DND-41 (cell line): ENCODE measurements around the gene LYST.
"Not testable (repeated sequence)": the region's sequence is repeated elsewhere in the genome, so short reads cannot be mapped to it uniquely, and the experiment has no call there.

ENCODE experiments used
- ATAC-seq: fragments of 200-7000 bp; cut with Tn5 transposase; 3 replicates; pipeline ENCODE4 v1.9.1; 2021; ENCODE audit warnings: low read depth; ENCODE audit not compliant: insufficient read depth
- DNase-seq: peaks from one replicate; pipeline ENCODE4 v3.0.0-alpha.2; 2020
- H2AFZ ChIP-seq: 2 replicates; pipeline ENCODE4 v1.6.0; 2012; ENCODE audit warnings: low read depth, low read length
- H3K27ac ChIP-seq: 2 replicates; pipeline ENCODE4 v1.5.1; 2012; ENCODE audit warnings: low read length, inconsistent platforms
- H3K27me3 ChIP-seq: fragments of 200-600 bp; sonication (generic); 2 replicates; pipeline ENCODE4 v1.6.0; 2012; ENCODE audit warnings: low read length, mild to moderate bottlenecking, inconsistent platforms; ENCODE audit not compliant: insufficient read depth, poor library complexity
- H3K36me3 ChIP-seq: 2 replicates; pipeline ENCODE4 v1.5.1; 2012; ENCODE audit warnings: low read length, inconsistent platforms; ENCODE audit not compliant: insufficient read depth
- H3K4me1 ChIP-seq: 2 replicates; pipeline ENCODE4 v1.5.1; 2012; ENCODE audit warnings: mild to moderate bottlenecking, low read length; ENCODE audit not compliant: insufficient read depth
- H3K4me2 ChIP-seq: 2 replicates; pipeline ENCODE4 v1.6.0; 2012; ENCODE audit warnings: mild to moderate bottlenecking, moderate library complexity, low read length, inconsistent platforms; ENCODE audit not compliant: insufficient read depth
- H3K4me3 ChIP-seq, 2 experiments: fragments of 200-600 bp in 1 of 2; shearing (Covaris generic) in 1 of 2; 2 replicates each; pipeline ENCODE4 v1.5.1; 2012 to 2016; ENCODE audit warnings: inconsistent platforms in 2 of 2, low read length in 2 of 2, mild to moderate bottlenecking in 2 of 2, low read depth in 1 of 2, moderate library complexity in 1 of 2
- H3K79me2 ChIP-seq: 2 replicates; pipeline ENCODE4 v1.6.0; 2012; ENCODE audit warnings: low read length, inconsistent platforms; ENCODE audit not compliant: insufficient read depth
- H3K9ac ChIP-seq: 2 replicates; pipeline ENCODE4 v1.6.0; 2012; ENCODE audit warnings: low read depth, mild to moderate bottlenecking, inconsistent platforms, low read length, moderate library complexity
- H3K9me3 ChIP-seq: 2 replicates; pipeline ENCODE4 v1.5.1; 2012; ENCODE audit warnings: low read length, moderate library complexity, mild to moderate bottlenecking, inconsistent platforms; ENCODE audit not compliant: insufficient read depth, severe bottlenecking
- H4K20me1 ChIP-seq: 2 replicates; pipeline ENCODE4 v1.6.0; 2012; ENCODE audit warnings: low read length; ENCODE audit not compliant: insufficient read depth
- EZH2 ChIP-seq: IDR thresholded peaks from 3 replicates; pipeline ENCODE4 v1.6.1; 2012; ENCODE audit warnings: borderline replicate concordance, low read depth, mild to moderate bottlenecking, moderate library complexity, low read length, inconsistent platforms; ENCODE audit not compliant: severe bottlenecking
- TF ChIP-seq, protein P1 (sequence below): IDR thresholded peaks from 2 replicates; pipeline ENCODE4 v1.5.1; 2012; ENCODE audit warnings: borderline replicate concordance, low read length, moderate library complexity, mild to moderate bottlenecking; ENCODE audit not compliant: poor library complexity, severe bottlenecking; ENCODE audit errors: extremely low read depth

Gene LYST

DNA sequence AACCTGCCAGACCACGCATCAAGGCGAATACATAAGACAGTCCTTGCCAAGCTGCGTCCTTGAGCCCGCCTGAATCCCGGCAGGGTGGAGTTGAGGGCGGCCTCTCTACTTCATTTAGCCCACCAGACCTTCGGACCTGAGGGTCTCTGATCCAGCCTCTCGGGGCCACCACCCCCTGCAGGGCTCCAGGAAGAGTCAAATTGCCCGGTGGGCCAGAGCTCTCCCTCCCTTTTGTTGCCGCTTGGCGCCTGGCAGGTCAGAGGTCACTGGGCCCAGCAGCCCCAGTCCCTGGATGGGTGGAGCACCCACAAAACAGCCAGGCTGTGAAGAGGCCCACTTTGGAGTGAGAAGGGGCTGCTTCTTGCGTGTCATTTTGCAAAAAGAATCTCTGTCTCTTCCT lies 226.1 kb downstream of the LYST start:
- no peaks in the 10 kb centered on the region for H3K79me2 ChIP-seq
- no peak for DNase-seq
- peaks cover 30% of the 10 kb centered on the region for H3K4me1 ChIP-seq
- peak overlapping the region; percentile 43 for H3K27ac ChIP-seq
- H2AFZ ChIP-seq = peak overlapping the region; percentile 30; the same call in 1 of the 2 replicates
- no peak overlapping the region for H3K4me3 ChIP-seq
- peak overlapping the region; percentile 11; the same call in 1 of the 2 replicates for H3K9ac ChIP-seq
- H4K20me1 ChIP-seq = no peaks in the 10 kb centered on the region
- no peak for ATAC-seq
- H3K9me3 ChIP-seq = no peaks in the 10 kb centered on the region
- H3K4me2 ChIP-seq = 0 out of 2 replicates have a peak overlapping the region, but pooled peaks have one; percentile 60
- H3K36me3 ChIP-seq = no peaks in the 10 kb centered on the region
- TF ChIP-seq, protein P1, sequence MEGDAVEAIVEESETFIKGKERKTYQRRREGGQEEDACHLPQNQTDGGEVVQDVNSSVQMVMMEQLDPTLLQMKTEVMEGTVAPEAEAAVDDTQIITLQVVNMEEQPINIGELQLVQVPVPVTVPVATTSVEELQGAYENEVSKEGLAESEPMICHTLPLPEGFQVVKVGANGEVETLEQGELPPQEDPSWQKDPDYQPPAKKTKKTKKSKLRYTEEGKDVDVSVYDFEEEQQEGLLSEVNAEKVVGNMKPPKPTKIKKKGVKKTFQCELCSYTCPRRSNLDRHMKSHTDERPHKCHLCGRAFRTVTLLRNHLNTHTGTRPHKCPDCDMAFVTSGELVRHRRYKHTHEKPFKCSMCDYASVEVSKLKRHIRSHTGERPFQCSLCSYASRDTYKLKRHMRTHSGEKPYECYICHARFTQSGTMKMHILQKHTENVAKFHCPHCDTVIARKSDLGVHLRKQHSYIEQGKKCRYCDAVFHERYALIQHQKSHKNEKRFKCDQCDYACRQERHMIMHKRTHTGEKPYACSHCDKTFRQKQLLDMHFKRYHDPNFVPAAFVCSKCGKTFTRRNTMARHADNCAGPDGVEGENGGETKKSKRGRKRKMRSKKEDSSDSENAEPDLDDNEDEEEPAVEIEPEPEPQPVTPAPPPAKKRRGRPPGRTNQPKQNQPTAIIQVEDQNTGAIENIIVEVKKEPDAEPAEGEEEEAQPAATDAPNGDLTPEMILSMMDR = no peak
- no peak for TF ChIP-seq EZH2
- H3K27me3 ChIP-seq = no peaks in the 10 kb centered on the region

DNA sequence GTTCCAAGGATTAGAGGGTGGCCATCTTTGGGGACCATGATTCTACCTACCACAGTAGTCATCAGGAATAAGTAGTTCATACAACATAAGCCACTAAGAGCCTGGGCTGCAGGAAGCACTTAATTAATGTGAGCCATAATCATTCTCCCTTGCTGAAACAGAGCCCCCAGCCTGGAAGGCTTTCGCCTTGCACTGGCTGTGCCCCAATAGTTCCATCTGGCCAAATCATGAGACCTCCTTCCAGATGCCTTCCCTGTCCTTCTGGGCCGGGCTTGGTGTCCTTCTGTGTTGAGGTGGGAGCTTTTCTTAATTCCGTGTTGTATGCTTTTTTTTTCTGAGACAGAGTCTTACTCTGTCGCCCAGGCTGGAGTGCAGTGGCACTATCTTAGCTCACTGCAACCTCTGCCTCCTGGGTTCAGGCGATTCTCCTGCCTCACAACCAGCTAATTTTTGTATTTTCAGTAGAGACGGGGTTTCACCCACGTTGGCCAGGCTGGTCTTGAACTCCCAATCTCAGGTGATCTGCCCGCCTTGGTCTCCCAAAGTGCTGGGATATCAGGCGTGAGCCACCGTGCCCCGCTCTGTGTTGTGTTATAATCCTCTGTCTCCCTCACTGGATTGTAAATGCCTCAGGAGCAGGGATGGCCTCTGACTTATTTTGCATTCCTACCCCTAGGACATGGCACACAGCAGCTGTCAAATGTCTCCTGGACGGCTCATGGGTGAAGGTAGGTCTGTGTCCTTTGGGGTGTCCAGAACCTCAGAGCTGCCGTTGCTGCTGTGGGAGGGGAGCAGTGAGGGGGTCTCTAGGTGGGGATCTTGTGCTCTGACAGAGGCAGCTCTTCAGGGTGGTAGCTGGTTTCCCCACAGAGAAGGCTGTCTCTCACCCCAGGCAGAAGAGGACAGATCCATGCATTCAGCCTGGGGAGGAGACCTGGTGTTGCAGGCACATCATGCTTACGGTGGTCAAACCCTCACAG lies 227.2 kb downstream of the LYST start:
- TF ChIP-seq, protein P1 = no peak
- TF ChIP-seq EZH2 = no peak
- Histone ChIP-seq H4K20me1 (no peaks in the 10 kb centered on the region), H3K9ac (no peak overlapping the region), H3K9me3 (no peaks in the 10 kb centered on the region), H2AFZ (no peak overlapping the region), H3K36me3 (no peaks in the 10 kb centered on the region), H3K4me1 (peaks cover 30% of the 10 kb centered on the region), H3K27me3 (no peaks in the 10 kb centered on the region), H3K79me2 (no peaks in the 10 kb centered on the region), H3K4me3 (no peak overlapping the region), H3K27ac (no peak overlapping the region), H3K4me2 (no peak overlapping the region)
- DNase-seq = no peak
- ATAC-seq = no peak

GRCh38 chr1:235638612-235639011 lies 228.1 kb downstream of the LYST start:
- not testable (repeated sequence) for H2AFZ ChIP-seq

More at GRCh38 chr1:235638612-235639011, 228.1 kb downstream of the LYST start:
- not testable (repeated sequence) for H3K9me3 ChIP-seq, H3K79me2 ChIP-seq, H3K36me3 ChIP-seq, H3K27ac ChIP-seq, H3K4me3 ChIP-seq, ATAC-seq, H3K4me2 ChIP-seq, DNase-seq, H3K9ac ChIP-seq, H3K27me3 ChIP-seq, H4K20me1 ChIP-seq
- H3K4me1 ChIP-seq = peaks cover 30% of the 10 kb centered on the region
